IPS-NIHi7 (cell line): ENCODE measurements around the gene ALG14.
"Not testable (repeated sequence)": the region's sequence is repeated elsewhere in the genome, so short reads cannot be mapped to it uniquely, and the experiment has no call there.

ENCODE experiments used
- DNase-seq: peaks from one replicate; pipeline ENCODE4 v3.0.0; 2012; ENCODE audit warnings: mixed read lengths; ENCODE audit errors: extremely low spot score

The ALG14 gene

GRCh38 chr1:95007687-95008086, 65.1 kb downstream of the ALG14 start:
- no peak for DNase-seq

DNA sequence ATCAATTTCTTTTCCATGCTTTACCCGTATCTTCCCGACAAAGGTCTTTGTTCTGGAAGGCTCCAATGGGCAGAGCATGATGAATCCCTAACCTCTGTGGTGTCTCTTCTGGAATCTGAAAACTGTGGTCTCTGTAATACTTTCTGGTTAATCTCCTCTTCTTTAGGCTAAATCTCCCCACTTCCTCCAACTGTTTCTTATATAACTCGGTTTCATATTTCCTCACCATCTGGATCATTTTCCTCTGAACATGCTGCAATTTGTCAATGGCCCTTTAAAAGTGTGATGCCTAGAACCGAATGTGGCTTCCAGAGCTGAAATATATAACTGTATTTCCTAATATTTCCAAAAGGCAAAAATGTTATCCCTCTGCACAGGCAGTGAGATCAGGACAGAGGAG, 66.1 kb downstream of the ALG14 start:
- DNase-seq: no peak

DNA sequence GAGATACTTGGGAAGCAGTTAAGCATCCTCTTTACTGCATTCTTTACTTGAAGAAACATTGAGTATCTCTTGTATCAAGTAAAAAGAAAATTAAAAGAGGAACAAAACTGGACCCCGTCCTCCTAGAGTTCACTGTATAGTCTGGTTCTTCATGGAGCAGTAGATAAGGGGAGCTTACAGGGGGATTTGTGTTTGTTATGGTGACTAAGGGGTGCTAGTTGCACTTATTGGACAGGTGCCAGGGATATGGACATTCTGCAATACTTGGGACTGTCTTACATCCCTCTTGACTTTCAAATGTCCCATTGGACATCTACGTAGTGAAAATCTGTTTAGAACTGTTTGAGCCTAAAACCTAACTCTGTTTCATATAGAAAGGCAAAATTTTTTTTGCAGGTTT, 67.2 kb downstream of the ALG14 start:
- DNase-seq: no peak

GRCh38 chr1:95004013-95004412, 68.7 kb downstream of the ALG14 start:
- DNase-seq: no peak

DNA sequence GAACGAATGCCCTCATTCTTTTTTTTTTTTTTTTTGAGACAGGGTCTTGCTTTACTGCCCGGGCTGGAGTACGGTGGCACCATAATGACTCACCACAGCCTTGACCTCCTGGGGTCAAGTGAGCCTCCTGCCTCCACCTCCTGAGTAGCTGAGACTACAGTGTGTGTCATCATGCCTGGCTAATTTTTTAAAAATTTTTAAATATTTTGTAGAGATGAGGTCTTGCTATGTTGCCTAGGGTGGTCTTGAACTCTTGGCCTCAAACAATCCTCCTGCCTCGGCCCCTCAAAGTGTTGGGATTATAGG, 69.4 kb downstream of the ALG14 start:
- no peak for DNase-seq

DNA sequence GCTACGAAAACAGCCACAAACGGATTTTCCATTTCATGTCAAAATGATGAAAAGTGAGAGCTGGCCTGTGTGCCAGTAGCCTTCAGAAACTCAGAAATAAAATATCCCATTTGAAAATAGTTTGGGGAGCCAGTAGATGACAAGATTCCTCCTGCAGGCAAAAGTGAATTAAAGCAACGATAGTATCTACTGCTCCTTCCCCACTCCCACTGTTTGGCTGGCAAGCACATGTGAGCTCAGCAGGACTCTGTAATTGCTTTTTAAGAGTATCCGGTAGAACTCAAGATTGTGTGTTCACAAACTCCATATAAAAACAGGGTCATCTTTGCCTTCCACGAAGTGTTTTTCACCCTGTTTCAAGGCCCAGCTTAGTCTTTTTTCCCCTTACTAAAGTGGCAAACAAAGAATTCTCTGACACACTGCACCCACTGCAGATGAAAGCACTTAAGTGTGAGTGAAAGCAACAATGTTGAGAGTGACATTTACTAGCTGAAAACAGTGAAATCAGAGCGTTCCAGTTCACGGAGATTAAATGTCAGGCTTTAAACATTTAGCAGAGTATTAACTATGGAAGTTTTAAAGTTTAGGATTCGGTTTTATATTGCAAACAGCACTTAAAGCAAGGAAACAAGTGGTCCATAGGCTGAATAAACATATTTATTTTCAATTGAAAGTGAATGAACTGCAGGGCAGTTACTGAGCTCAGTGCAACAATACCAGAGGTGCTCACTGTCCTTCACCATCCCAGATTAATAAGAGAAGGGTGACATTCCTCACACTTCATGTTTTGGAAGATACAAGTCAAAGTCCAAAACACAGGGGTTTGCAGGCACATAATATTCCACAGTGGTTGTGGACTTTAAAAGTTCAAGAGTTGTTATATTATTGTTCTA, 70.0 kb downstream of the ALG14 start:
- DNase-seq: no peak

- no peak for DNase-seq
Measured at GRCh38 chr1:95002164-95002539, 70.6 kb downstream of the ALG14 start.

DNA sequence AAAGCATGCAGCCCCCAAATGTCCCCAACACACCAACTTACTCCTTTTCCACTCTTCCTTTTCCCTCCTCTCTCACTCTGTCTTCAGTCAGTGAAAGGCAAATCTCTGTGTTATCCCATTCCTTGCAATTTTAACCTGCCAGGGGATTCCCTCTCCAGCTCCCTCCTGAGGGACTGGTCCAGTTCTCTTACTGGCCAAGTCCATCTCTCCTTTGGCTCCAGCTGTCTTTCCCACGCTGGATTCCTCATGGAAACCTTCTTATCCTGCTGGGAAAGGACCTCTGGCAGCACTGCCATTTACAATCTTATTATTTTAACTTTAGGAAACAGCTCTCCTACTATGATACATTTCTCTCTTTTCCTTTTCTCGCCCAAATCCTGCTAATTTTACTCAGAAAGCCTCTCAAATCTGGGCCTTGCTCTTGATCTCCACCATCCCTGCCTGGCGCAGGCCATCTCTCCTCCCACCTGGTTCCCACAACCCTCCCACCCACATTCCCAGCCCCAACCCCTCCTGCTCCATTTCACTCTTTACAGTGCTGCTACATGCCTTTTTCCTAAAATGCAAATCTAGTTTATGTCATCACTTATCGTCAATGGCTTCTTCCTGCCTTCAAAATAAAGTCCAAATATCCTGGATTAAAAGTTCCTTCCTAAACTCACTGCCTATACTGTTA, 73.2 kb downstream of the ALG14 start:
- DNase-seq: no peak

GRCh38 chr1:94998748-94999147, 74.0 kb downstream of the ALG14 start:
- DNase-seq: no peak

DNA sequence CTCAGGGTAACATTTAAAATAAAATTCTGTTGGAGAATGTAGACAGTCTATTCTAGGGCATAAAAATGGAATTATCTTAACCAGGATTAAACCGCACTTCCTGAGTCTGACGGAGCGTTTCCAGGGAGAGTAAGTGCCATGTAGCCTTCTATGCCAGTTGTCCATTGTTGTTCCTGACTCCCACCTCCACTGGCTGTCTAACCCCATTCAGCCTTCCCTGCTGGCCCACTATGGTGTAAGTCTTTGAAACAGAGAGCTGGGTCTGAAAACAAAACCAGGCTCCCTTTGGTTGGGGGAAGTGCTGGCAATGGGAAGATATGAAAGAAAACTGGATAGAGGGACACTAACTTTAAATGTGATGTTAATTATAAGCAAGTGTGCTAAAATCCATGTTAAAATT, 74.6 kb downstream of the ALG14 start:
- no peak for DNase-seq

GRCh38 chr1:94995536-94995935, 77.2 kb downstream of the ALG14 start:
- DNase-seq: not testable (repeated sequence)

GRCh38 chr1:94994805-94995204, 77.9 kb downstream of the ALG14 start:
- no peak for DNase-seq

DNA sequence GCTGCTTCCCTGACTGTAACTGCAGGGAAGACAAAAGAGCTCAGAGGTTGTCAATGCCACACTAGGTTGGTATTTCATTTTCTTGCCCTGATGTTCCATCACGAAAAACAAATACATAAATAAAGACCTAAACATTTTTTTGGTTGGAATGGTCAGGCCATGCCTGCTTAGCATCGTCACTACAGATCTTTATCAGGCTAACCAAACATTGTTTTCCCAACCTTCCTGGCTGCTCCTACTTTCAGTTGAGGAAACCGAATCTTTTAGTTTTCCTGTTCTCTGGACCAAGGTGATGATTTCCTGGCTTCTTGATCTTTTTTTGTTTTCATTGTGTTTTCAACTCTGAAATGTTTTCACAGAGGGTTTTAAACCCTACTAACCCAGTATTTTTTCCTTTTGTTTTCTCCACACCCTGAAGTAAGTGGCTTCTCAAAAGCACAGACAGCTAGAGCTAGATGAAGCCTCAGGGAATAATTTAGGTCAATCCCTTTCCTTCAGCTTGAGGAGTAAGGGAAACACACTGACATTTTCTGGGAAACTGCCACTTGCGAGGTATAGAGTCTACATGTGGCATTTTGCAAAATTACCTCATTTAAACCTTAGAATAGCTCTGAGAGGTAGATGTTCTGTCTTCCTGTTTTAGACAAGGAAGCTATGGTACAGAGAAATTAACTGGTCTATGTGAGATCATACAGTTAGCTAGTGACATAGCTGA, 78.7 kb downstream of the ALG14 start:
- no peak for DNase-seq

DNA sequence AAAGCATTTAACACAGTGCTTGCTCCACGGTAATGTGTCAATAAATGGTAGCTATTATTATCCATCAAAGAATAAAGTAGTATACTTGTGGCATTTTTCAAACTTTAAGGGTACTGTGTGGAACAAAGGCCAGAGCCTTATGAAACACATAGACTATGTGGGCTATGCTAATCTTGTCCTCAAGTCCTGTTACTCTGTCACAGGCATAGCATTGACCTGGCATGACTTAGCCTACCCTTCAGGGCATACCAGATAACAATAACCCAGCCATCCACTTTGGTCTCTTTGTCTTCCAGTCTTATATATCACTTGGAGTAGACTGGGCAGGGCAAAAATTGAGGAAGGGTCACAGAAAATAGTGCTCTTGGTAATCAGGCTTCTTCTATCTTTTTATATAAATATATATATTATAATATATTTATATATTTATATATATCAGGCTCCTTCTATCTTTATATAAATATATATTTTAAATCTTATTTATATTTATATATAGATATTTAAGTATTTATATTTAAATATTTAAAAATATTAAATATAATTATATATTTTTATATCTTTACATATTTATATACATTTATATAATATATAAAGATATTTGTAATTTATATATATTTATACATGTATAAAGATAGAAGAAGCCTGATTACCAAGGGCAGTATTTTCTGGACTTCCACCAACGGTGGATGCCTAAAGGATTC, 79.7 kb downstream of the ALG14 start:
- DNase-seq: no peak

- no peak for DNase-seq
Measured at GRCh38 chr1:94992161-94992560, 80.6 kb downstream of the ALG14 start.

- DNase-seq: no peak
Measured at GRCh38 chr1:94989911-94990473, 82.8 kb downstream of the ALG14 start.

GRCh38 chr1:94989398-94989797, 83.4 kb downstream of the ALG14 start:
- no peak for DNase-seq

GRCh38 chr1:94988356-94988755, 84.4 kb downstream of the ALG14 start:
- DNase-seq: no peak

GRCh38 chr1:94986783-94987182, 86.0 kb downstream of the ALG14 start:
- no peak for DNase-seq

GRCh38 chr1:94983171-94983739, 89.5 kb downstream of the ALG14 start:
- no peak for DNase-seq

GRCh38 chr1:94982398-94982797, 90.4 kb downstream of the ALG14 start:
- no peak for DNase-seq

- no peak for DNase-seq
Measured at GRCh38 chr1:94981575-94981973, 91.2 kb downstream of the ALG14 start.
